NCI-H128 (cell line): ENCODE results near the gene DAB2IP.

Source experiments
- DNase-seq: peaks from one replicate; lab custom pipeline; 2025; ENCODE audit not compliant: unreplicated experiment; lab: John Stamatoyannopoulos, UW

The DAB2IP gene

GRCh38 chr9:121700165-121700831 is 48.9 kb downstream of the DAB2IP start:
- DNase-seq: peak; percentile 17

- DNase-seq: no peak
Observed at GRCh38 chr9:121700832-121701419, 49.5 kb downstream of the DAB2IP start.

GRCh38 chr9:121701736-121702261 is 50.4 kb downstream of the DAB2IP start:
- DNase-seq: no peak

- DNase-seq: no peak
Observed at GRCh38 chr9:121703014-121703734, 51.7 kb downstream of the DAB2IP start.

DNA sequence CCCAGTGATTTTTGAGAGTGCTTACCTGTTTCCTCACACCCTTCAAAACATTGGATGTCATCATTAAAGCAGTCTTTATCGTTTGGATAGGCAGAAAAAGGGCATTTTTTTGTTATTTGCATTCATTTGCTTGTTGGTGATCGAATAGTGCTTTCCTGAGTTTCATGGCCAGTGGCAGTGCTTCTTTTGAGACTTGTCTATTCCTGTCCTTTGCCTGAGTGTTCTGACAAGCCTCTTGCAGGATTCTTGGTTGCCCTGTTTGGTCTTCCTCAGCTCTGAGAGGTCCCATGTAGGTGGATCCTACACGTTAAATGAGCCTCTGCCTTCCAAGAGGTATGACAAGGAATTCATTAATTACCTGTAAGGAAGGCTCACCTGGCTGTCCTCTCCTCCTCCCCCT is 52.8 kb downstream of the DAB2IP start:
- no peak for DNase-seq

DNA sequence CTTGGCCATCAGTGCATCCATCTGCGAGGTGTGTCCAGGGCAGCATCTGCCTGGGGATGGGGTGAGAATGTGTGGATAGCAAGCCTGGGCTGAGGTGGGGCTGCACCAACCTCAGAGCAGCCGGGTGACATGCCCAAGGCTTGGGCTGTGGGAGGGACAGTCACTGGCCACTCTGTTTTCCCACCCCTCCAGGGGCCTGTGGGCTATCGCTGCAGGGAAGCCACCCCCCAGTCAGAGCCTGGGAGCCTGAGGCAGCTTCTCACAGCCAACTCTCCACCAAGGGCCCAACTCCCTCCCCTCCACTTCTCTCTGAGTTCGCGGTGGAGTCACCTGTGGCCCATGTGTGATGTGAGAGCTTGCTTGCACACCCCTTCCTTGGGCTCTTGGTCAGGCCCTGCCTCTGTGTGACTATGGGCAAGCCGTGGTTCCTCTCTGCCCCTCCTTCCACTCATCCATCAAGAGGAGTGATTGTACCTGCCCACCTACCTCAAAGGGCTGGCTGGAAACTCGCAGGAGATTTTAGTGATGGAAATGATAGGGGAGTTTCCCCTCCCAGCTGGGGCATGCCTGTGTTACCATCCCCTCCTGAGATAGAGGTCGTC is 54.8 kb downstream of the DAB2IP start:
- DNase-seq: no peak

GRCh38 chr9:121707477-121708424 is 56.3 kb downstream of the DAB2IP start:
- DNase-seq: no peak

- DNase-seq: no peak
Observed at GRCh38 chr9:121708768-121709488, 57.5 kb downstream of the DAB2IP start.

- no peak for DNase-seq
Observed at GRCh38 chr9:121709798-121710197, 58.4 kb downstream of the DAB2IP start.

DNA sequence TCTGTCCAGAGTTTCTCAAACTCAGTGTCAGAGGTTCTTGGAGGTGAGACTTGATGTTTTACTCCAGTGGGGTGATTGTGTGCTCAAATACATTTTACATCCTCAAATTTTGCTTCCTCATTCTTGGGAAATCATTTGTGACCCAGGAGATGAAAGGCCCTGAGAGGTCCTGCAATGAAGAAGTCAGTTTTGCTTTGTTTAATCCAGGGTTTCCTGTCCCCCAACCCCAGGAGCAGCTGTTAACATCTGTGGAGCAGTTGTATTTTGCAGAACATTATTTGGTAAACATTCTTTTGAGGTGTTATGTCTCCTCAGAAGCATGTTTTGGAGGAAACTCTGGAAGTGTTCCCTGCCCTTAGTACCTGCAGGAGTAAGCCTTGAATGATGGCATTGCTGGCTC is 59.8 kb downstream of the DAB2IP start:
- no peak for DNase-seq

GRCh38 chr9:121711797-121712196 is 60.4 kb downstream of the DAB2IP start:
- DNase-seq: no peak

- no peak for DNase-seq
Observed at GRCh38 chr9:121713400-121714070, 62.1 kb downstream of the DAB2IP start.

- no peak for DNase-seq
Observed at GRCh38 chr9:121714075-121714705, 62.8 kb downstream of the DAB2IP start.

DNA sequence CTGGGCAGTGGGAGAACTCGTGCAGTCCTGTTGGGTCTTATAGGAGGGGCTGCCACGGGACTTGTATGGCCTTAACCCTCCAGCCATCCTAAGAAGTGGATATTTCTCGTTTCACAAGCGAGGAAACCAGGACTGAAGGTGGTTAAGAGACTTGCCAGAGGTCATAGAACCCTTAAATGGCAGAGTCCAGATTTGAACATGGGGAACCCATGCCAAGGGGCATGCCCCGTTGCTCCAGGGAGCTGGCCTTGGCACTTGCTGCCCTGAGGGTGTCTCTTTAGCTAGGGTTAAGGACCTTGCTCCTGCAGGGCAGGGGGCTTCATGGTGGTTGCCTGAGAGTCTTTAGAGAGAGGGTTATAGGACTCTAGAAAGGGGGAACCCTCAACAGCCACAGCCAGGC is 63.4 kb downstream of the DAB2IP start:
- no peak for DNase-seq

DNA sequence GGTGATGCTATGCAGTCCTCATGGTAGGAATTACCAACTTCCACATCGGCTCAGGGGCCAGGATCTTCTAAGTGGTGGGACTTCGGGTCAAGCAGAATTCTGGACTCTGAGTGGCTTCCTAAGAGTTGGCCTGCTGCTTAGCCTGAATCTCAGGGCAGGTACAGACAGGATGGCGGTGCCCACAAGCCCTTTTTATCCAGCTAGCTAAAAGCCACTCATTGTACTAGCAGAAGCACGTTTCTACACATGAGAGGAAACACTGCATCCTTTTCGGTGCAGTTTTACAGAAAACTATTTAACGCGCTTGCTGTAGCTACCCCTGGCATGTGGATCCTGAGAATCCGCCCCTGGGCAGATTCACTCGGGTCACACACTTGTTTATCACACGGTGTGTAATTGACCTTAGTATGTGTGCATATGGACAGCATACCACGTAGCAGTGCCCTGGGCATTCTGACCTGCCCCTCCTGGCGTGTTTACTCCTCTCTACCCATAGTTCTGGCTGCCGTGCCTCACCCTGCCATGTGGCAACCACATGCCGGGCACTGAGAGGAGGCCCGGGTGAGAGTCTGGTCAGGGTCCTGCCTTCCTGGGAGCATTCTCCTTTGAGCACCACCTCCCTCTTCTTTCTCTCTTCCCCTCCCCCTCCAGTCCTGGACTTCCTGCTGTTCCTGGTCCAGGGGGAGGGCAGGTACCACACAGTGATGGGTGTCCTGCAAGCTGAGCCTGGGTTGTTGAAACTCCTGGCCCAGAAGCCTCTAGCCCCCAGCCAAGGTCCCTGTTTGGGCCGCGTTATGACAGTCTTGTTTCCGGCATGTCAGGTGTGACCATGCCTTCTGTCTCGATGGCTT is 65.9 kb downstream of the DAB2IP start:
- no peak for DNase-seq

DNA sequence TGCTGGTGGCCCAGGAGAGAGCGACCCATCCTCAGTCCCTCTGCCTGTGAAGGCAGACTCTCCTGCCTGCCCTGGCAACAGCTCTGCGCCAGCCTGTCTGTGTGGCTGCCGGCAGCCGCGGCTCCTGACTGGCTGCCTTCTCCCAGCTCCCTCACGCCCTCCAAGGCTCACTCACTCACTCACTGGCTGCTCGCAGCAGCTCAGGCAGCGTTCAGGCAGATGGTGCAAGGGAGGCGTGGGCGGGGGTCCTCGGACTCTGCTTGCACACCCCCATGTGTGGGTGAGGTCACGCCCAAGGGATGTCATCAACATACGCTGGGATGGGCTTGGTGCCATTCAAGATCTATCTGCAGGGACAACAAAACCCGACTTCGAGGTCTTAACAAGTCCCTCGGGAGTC is 66.7 kb downstream of the DAB2IP start:
- no peak for DNase-seq

DNA sequence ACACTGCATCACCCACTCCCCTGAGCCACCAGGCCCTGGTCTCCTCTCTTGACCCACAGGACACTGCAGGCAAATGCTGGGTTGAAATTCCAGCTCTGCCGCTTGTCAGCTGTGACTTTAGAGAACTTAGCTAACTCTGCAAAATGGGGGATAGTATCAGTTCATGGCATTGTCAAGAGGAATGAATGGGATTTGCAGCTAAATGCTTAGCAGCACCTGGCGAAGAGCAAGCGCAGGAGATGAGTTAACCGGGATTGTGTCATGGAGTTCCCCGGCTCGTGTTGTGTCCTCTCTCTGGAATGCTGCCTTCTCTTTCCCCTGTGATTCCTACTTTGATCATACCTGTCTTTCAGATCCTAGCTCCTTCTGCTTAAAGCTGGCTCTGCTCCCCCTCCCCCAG is 67.1 kb downstream of the DAB2IP start:
- DNase-seq: no peak
